ENCODE measurements around the gene CSTPP1.
"Not testable (repeated sequence)": the region's sequence is repeated elsewhere in the genome, so short reads cannot be mapped to it uniquely, and the experiment has no call there.

DNA sequence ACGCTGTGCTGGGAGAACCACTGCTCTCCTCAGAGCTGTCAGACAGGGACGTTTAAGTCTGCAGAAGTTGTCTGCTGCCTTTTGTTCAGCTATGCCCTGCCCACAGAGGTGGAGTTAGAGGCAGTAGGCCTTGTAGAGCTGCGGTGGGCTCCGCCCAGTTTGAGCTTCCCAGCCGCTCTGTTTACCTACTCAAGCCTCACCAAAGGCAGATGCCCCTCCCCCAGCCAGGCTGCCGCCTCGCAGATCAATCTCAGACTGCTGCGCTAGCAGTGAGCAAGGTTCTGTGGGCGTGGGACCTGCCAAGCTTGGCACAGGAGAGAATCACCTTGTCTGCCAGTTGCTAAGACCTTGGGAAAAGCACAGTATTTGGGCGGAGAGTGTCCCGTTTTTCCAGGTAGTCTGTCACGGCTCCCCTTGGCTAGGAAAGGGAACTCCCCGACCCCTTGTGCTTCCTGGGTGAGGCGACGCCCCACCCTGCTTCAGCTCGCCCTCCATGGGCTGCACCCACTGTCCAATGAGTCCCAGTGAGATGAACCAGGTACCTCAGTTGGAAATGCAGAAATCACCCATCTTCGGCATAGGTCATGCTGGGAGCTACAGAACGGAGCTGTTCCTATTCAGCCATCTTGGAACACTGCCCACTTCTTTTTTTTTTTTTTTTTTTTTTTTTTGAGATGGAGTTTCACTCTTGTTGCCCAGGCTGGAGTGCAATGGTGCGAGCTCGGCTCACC, 182.6 kb downstream of the CSTPP1 start:
- TF ChIP-seq, protein P1, sequence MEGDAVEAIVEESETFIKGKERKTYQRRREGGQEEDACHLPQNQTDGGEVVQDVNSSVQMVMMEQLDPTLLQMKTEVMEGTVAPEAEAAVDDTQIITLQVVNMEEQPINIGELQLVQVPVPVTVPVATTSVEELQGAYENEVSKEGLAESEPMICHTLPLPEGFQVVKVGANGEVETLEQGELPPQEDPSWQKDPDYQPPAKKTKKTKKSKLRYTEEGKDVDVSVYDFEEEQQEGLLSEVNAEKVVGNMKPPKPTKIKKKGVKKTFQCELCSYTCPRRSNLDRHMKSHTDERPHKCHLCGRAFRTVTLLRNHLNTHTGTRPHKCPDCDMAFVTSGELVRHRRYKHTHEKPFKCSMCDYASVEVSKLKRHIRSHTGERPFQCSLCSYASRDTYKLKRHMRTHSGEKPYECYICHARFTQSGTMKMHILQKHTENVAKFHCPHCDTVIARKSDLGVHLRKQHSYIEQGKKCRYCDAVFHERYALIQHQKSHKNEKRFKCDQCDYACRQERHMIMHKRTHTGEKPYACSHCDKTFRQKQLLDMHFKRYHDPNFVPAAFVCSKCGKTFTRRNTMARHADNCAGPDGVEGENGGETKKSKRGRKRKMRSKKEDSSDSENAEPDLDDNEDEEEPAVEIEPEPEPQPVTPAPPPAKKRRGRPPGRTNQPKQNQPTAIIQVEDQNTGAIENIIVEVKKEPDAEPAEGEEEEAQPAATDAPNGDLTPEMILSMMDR (conservative IDR thresholded peaks at IDR 0.05 in 1 of 2, IDR thresholded peaks at IDR 0.05 in 1 of 2; ENCODE audit: low read depth in 1 of 2, low read length in 2 of 2) = not testable (repeated sequence)
- not testable (repeated sequence) for TF ChIP-seq EZH2 (IDR thresholded peaks at IDR 0.05; ENCODE audit: low read length, missing control alignments)
